HepG2 (cell line): Measurements from ENCODE around the gene MGAT2. TPM values are rescaled to one million over a fixed set of nuclear protein-coding genes. Genes with fewer than 3 reads are reported as not detected.

Experiments used
- ADNP ChIP-seq: sonication (generic); formaldehyde crosslinking; IDR thresholded peaks from 2 replicates; pipeline ENCODE4 v1.4.0; 2020; ENCODE audit warnings: missing genetic modification reagents
- ATF6 ChIP-seq: sonication (generic); formaldehyde crosslinking; conservative IDR thresholded peaks from 2 replicates; pipeline ENCODE4 v1.4.0; 2020; ENCODE audit warnings: missing genetic modification reagents
- CENPT ChIP-seq: sonication (generic); formaldehyde crosslinking; IDR thresholded peaks from 2 replicates; pipeline ENCODE4 v1.8.0; 2022; ENCODE audit warnings: low read depth, mild to moderate bottlenecking, moderate library complexity, missing genetic modification reagents
- CHD2 ChIP-seq: IDR thresholded peaks from 2 replicates; pipeline ENCODE4 v1.6.1; 2011; ENCODE audit warnings: low read depth, low read length, improper control_type of control experiment
- CREBL2 ChIP-seq: sonication (generic); formaldehyde crosslinking; IDR thresholded peaks from 2 replicates; pipeline ENCODE4 v1.8.1; 2023; ENCODE audit warnings: missing genetic modification reagents, mild to moderate bottlenecking, borderline replicate concordance
- EHMT2 ChIP-seq: fragments of 200-600 bp; sonication (generic); IDR thresholded peaks from 2 replicates; pipeline ENCODE4 v1.7.0; 2017; ENCODE audit warnings: antibody characterized with exemption, low read depth, low read length, borderline replicate concordance
- FLYWCH1 ChIP-seq: sonication (generic); formaldehyde crosslinking; IDR thresholded peaks from 2 replicates; pipeline ENCODE4 v1.8.1; 2023; ENCODE audit warnings: mild to moderate bottlenecking, missing genetic modification reagents
- GFI1 ChIP-seq: sonication (generic); formaldehyde crosslinking; IDR thresholded peaks from 2 replicates; pipeline ENCODE4 v1.5.0; 2020; ENCODE audit warnings: missing genetic modification reagents, mild to moderate bottlenecking, borderline replicate concordance
- KLF12 ChIP-seq: sonication (generic); formaldehyde crosslinking; IDR thresholded peaks from 2 replicates; pipeline ENCODE4 v1.4.0; 2020; ENCODE audit warnings: missing genetic modification reagents, borderline replicate concordance
- MTERF4 ChIP-seq: sonication (generic); formaldehyde crosslinking; IDR thresholded peaks from 2 replicates; pipeline ENCODE4 v1.8.0; 2023; ENCODE audit warnings: mild to moderate bottlenecking, missing genetic modification reagents
- NFIB ChIP-seq: sonication (generic); formaldehyde crosslinking; IDR thresholded peaks from 2 replicates; pipeline ENCODE4 v1.9.0; 2021; ENCODE audit warnings: missing genetic modification reagents, mild to moderate bottlenecking, borderline replicate concordance
- PPARG ChIP-seq: conservative IDR thresholded peaks from 2 replicates; pipeline ENCODE4 v1.6.1; 2016; ENCODE audit warnings: missing biosample characterization, missing genetic modification reagents
- RELA ChIP-seq: sonication (generic); formaldehyde crosslinking; IDR thresholded peaks from 2 replicates; pipeline ENCODE4 v1.4.0; 2020; ENCODE audit warnings: missing genetic modification reagents
- SALL1 ChIP-seq: sonication (generic); formaldehyde crosslinking; IDR thresholded peaks from 2 replicates; pipeline ENCODE4 v1.8.0; 2022; ENCODE audit warnings: mild to moderate bottlenecking, missing genetic modification reagents
- SCMH1 ChIP-seq: sonication (generic); formaldehyde crosslinking; IDR thresholded peaks from 2 replicates; pipeline ENCODE4 v1.9.0; 2021; ENCODE audit warnings: missing genetic modification reagents, mild to moderate bottlenecking, borderline replicate concordance
- SNAPC2 ChIP-seq: sonication (generic); formaldehyde crosslinking; IDR thresholded peaks from 2 replicates; pipeline ENCODE4 v1.8.1; 2022; ENCODE audit warnings: mild to moderate bottlenecking, missing genetic modification reagents
- STAG1 ChIP-seq: sonication (generic); formaldehyde crosslinking; IDR thresholded peaks from 2 replicates; pipeline ENCODE4 v1.4.0; 2020; ENCODE audit warnings: missing genetic modification reagents
- TGIF2 ChIP-seq: IDR thresholded peaks from 2 replicates; pipeline ENCODE4 v1.6.1; 2016; ENCODE audit warnings: control low read depth, missing compliant biosample characterization
- U2AF1 ChIP-seq: fragments of 200-400 bp; formaldehyde crosslinking; optimal IDR thresholded peaks from 2 replicates; pipeline ENCODE3; 2017; ENCODE audit warnings: mild to moderate bottlenecking, low read depth, low read length
- ZBTB20 ChIP-seq: sonication (generic); formaldehyde crosslinking; IDR thresholded peaks from 2 replicates; pipeline ENCODE4 v1.8.1; 2023; ENCODE audit warnings: missing genetic modification reagents, low read depth, mild to moderate bottlenecking, borderline replicate concordance
- ZBTB25 ChIP-seq: IDR thresholded peaks from 2 replicates; pipeline ENCODE4 v1.6.1; 2018; ENCODE audit warnings: missing genetic modification reagents
- ZBTB8A ChIP-seq: sonication (generic); formaldehyde crosslinking; IDR thresholded peaks from 2 replicates; pipeline ENCODE4 v1.4.0; 2020; ENCODE audit warnings: mild to moderate bottlenecking, low read depth, missing genetic modification reagents, borderline replicate concordance
- ZNF34 ChIP-seq: sonication (generic); formaldehyde crosslinking; IDR thresholded peaks from 2 replicates; pipeline ENCODE4 v1.4.0; 2020; ENCODE audit warnings: mild to moderate bottlenecking, missing genetic modification reagents, borderline replicate concordance
- ZNF737 ChIP-seq: sonication (generic); formaldehyde crosslinking; IDR thresholded peaks from 2 replicates; pipeline ENCODE4 v1.5.0; 2020; ENCODE audit warnings: missing genetic modification reagents, mild to moderate bottlenecking, borderline replicate concordance
- ZNF891 ChIP-seq: sonication (generic); formaldehyde crosslinking; IDR thresholded peaks from 2 replicates; pipeline ENCODE4 v1.5.0; 2020; ENCODE audit warnings: mild to moderate bottlenecking, missing genetic modification reagents
- ZSCAN29 ChIP-seq: sonication (generic); formaldehyde crosslinking; conservative IDR thresholded peaks from 2 replicates; pipeline ENCODE4 v1.4.0; 2020; ENCODE audit warnings: mild to moderate bottlenecking, missing genetic modification reagents
- polyA plus RNA-seq, 8 experiments: library from polyadenylated mRNA; depleted of rRNA in 3 of 8; stranded (reverse) in 7 of 8; unstranded in 1 of 8; fragments of >200 nt; fragmentation: Illumina TruSeq in 4 of 8; extraction: Trizol in 4 of 8; gene quantifications; 2 replicates each; pipeline versions ENCODE4 v1.2.1 to v1.2.3, GENCODE V29; 2011 to 2016; ENCODE audit warnings: low read depth in 4 of 8, missing spikeins in 1 of 8, mixed read lengths in 1 of 8; ENCODE audit not compliant: insufficient read depth in 1 of 8
- total RNA-seq, 5 experiments: library from RNA; depleted of rRNA; stranded (reverse); fragments of >200 nt; fragmentation: Illumina TruSeq; extraction: Trizol; gene quantifications; 2 replicates each; pipeline ENCODE4 v1.2.3, GENCODE V29; 2016; ENCODE audit warnings: low read depth in 1 of 5

MGAT2 gene
- total and polyA plus RNA-seq, 2 of the 13 experiments (the other 11 are each of a cell fraction or from before 2014, with no cell fraction given), result 12.9 to 51.9 TPM

GRCh38 chr14:49633640-49634546, 13.3 kb downstream of the MGAT2 start (continued):
- TF ChIP-seq CREBL2 (no peak), CHD2 (peak; percentile 32; the same call in 1 of the 2 replicates), SALL1 (peak; percentile 77), ZNF737 (CRISPR knock-in tag) (no peak), PPARG (CRISPR knock-in tag) (no peak; the same call in 1 of the 2 replicates), ZBTB20 (CRISPR knock-in tag) (no peak; the same call in none of the 2 replicates), U2AF1 (no peak), FLYWCH1 (CRISPR knock-in tag) (peak; percentile 6; the same call in 1 of the 2 replicates), ZNF891 (no peak; the same call in 1 of the 2 replicates), STAG1 (CRISPR knock-in tag) (peak; percentile 96), TGIF2 (CRISPR knock-in tag) (peak; percentile 81), SNAPC2 (CRISPR knock-in tag) (no peak; the same call in 1 of the 2 replicates), SCMH1 (CRISPR knock-in tag) (no peak), ZNF34 (CRISPR knock-in tag) (0 out of 2 replicates have a peak, but pooled peaks have one; percentile 29), ADNP (CRISPR knock-in tag) (no peak), RELA (CRISPR knock-in tag) (no peak), NFIB (CRISPR knock-in tag) (no peak), ZBTB25 (peak; percentile 78; the same call in 1 of the 2 replicates), EHMT2 (no peak), ZBTB8A (no peak), MTERF4 (CRISPR knock-in tag) (0 out of 2 replicates have a peak, but pooled peaks have one; percentile 17), GFI1 (CRISPR knock-in tag) (peak; percentile 54; the same call in 1 of the 2 replicates), KLF12 (no peak; the same call in 1 of the 2 replicates), ZSCAN29 (no peak), CENPT (CRISPR knock-in tag) (peak; percentile 96), ATF6 (CRISPR knock-in tag) (no peak; the same call in 1 of the 2 replicates)
